H1 (cell line): ENCODE results near the gene LILRB2. TPM values are rescaled to one million over a fixed set of nuclear protein-coding genes. Genes with fewer than 3 reads are reported as not detected.
"Not testable (repeated sequence)": the region's sequence is repeated elsewhere in the genome, so short reads cannot be mapped to it uniquely, and the experiment has no call there.

Experiments
- CTCF ChIA-PET: fragments of 300-600 bp; sonication (Branson Sonifier 250); formaldehyde crosslinking; loops from one replicate; lab custom pipeline; 2021; ENCODE audit not compliant: partially characterized antibody; lab: Charles Lee
- POLR2A ChIA-PET: fragments of 300-600 bp; sonication (Branson Sonifier 250); formaldehyde crosslinking; loops from one replicate; lab custom pipeline; 2021; ENCODE audit warnings: inconsistent platforms; ENCODE audit not compliant: partially characterized antibody; lab: Charles Lee
- DNase-seq, 2 experiments: peaks; one replicate each; pipeline versions ENCODE4 v3.0.0 to v3.0.0-alpha.2; 2010 to 2022; ENCODE audit warnings: low spot score in 2 of 2, low read depth in 1 of 2, mixed read lengths in 1 of 2
- FAIRE-seq: peaks from 2 replicates; lab custom pipeline; 2011; peaks lifted over from hg19 to GRCh38; lab: Jason Lieb, UNC
- H2AFZ ChIP-seq: 2 replicates; pipeline ENCODE4 v1.8.1; 2012; ENCODE audit warnings: low read length, inconsistent platforms
- H2AK5ac ChIP-seq: 2 replicates; pipeline ENCODE4 v1.6.1; 2013; ENCODE audit warnings: low read depth, low read length
- H2BK120ac ChIP-seq: replicated peaks from 2 replicates; pipeline ENCODE3; 2013; ENCODE audit warnings: low read depth, low read length, inconsistent platforms
- H2BK12ac ChIP-seq: 2 replicates; pipeline ENCODE4 v1.6.1; 2013; ENCODE audit warnings: low read depth, low read length
- H2BK15ac ChIP-seq: 2 replicates; pipeline ENCODE4 v1.6.1; 2013; ENCODE audit warnings: low read length
- H2BK20ac ChIP-seq: 2 replicates; pipeline ENCODE4 v1.6.1; 2013; ENCODE audit warnings: low read length
- H2BK5ac ChIP-seq: 2 replicates; pipeline ENCODE4 v1.6.1; 2013; ENCODE audit warnings: low read depth, low read length
- H3K14ac ChIP-seq: 2 replicates; pipeline ENCODE4 v1.6.1; 2013; ENCODE audit warnings: inconsistent platforms; ENCODE audit not compliant: insufficient read length
- H3K18ac ChIP-seq: 2 replicates; pipeline ENCODE4 v1.6.1; 2013; ENCODE audit warnings: low read length; ENCODE audit errors: extremely low read depth
- H3K23ac ChIP-seq: 2 replicates; pipeline ENCODE4 v1.6.1; 2013; ENCODE audit warnings: inconsistent platforms; ENCODE audit not compliant: insufficient read length
- H3K23me2 ChIP-seq: 2 replicates; pipeline ENCODE4 v1.6.1; 2013; ENCODE audit warnings: low read depth, low read length
- H3K27ac ChIP-seq: 2 replicates; pipeline ENCODE4 v1.6.1; 2011; ENCODE audit warnings: low read depth, low read length, inconsistent platforms
- H3K27me3 ChIP-seq, 4 experiments: replicated peaks in 1 of 4; 1 replicate in 1 of 4; 2 replicates in 3 of 4; pipeline versions ENCODE4 v1.6.1 to v1.8.1; 2011 to 2013; ENCODE audit warnings: low read length in 3 of 4, mild to moderate bottlenecking in 3 of 4, inconsistent platforms in 2 of 4, mixed read lengths in 2 of 4, moderate library complexity in 1 of 4; ENCODE audit not compliant: control insufficient read depth in 3 of 4, insufficient read depth in 3 of 4; ENCODE audit errors: extremely low read depth in 1 of 4
- H3K36me3 ChIP-seq, 4 experiments: 2 replicates each; pipeline versions ENCODE4 v1.6.1 to v1.8.1; 2011 to 2013; ENCODE audit warnings: mild to moderate bottlenecking in 4 of 4, low read length in 3 of 4, moderate library complexity in 2 of 4, control low read depth in 1 of 4, inconsistent platforms in 1 of 4; ENCODE audit not compliant: insufficient read depth in 4 of 4, control insufficient read depth in 2 of 4
- H3K4ac ChIP-seq: replicated peaks from 2 replicates; pipeline ENCODE3; 2013; ENCODE audit warnings: low read length, low read depth, mixed read lengths, inconsistent platforms; ENCODE audit not compliant: insufficient read length
- H3K4me1 ChIP-seq, 4 experiments: replicated peaks in 1 of 4; 1 replicate in 1 of 4; 2 replicates in 3 of 4; pipeline versions ENCODE4 v1.6.1 to v1.8.1; 2011 to 2013; ENCODE audit warnings: low read length in 3 of 4, inconsistent platforms in 2 of 4, mixed read lengths in 1 of 4; ENCODE audit not compliant: insufficient read depth in 4 of 4, control insufficient read depth in 3 of 4
- H3K4me2 ChIP-seq, 2 experiments: 2 replicates each; pipeline versions ENCODE4 v1.6.1 to v1.8.1; 2011 to 2013; ENCODE audit warnings: low read depth in 2 of 2, low read length in 2 of 2, control low read depth in 1 of 2, inconsistent platforms in 1 of 2, mild to moderate bottlenecking in 1 of 2; ENCODE audit not compliant: insufficient read depth in 1 of 2
- H3K4me3 ChIP-seq, 4 experiments: fragments of 200-600, 300-600 bp in 1 of 4; sonication (generic), shearing (Covaris generic), sonication (Bioruptor Twin) in 1 of 4; 2 replicates each; pipeline versions ENCODE4 v1.5.1 to v1.8.1; 2011 to 2016; ENCODE audit warnings: low read length in 4 of 4, low read depth in 3 of 4, control low read depth in 2 of 4, inconsistent platforms in 2 of 4, mild to moderate bottlenecking in 2 of 4, mixed read lengths in 1 of 4, moderate library complexity in 1 of 4; ENCODE audit not compliant: insufficient read depth in 2 of 4; ENCODE audit errors: extremely low read depth in 1 of 4
- H3K56ac ChIP-seq: replicated peaks from 2 replicates; pipeline ENCODE3; 2013; ENCODE audit warnings: low read depth, mild to moderate bottlenecking, mixed read lengths, low read length, inconsistent platforms; ENCODE audit not compliant: insufficient read length
- H3K79me1 ChIP-seq: 2 replicates; pipeline ENCODE4 v1.6.1; 2013; ENCODE audit warnings: low read depth, low read length, control low read depth
- H3K79me2 ChIP-seq, 2 experiments: 2 replicates each; pipeline versions ENCODE4 v1.6.1 to v1.8.1; 2012 to 2013; ENCODE audit warnings: low read length in 2 of 2, mild to moderate bottlenecking in 2 of 2, inconsistent platforms in 1 of 2; ENCODE audit not compliant: insufficient read depth in 2 of 2, control insufficient read depth in 1 of 2
- H3K9ac ChIP-seq, 4 experiments: replicated peaks in 1 of 4; 1 replicate in 1 of 4; 2 replicates in 3 of 4; pipeline versions ENCODE4 v1.6.1 to v1.8.1; 2011 to 2013; ENCODE audit warnings: low read depth in 3 of 4, low read length in 3 of 4, control low read depth in 2 of 4, mild to moderate bottlenecking in 2 of 4, moderate library complexity in 2 of 4, inconsistent platforms in 1 of 4; ENCODE audit errors: extremely low read depth in 1 of 4
- H3K9me3 ChIP-seq, 2 experiments: 2 replicates each; pipeline versions ENCODE4 v1.6.1 to v1.8.1; 2012 to 2013; ENCODE audit warnings: mild to moderate bottlenecking in 2 of 2, moderate library complexity in 2 of 2, control low read depth in 1 of 2, inconsistent platforms in 1 of 2, low read depth in 1 of 2, low read length in 1 of 2, mixed read lengths in 1 of 2; ENCODE audit not compliant: insufficient read depth in 2 of 2
- H4K20me1 ChIP-seq, 2 experiments: replicated peaks in 1 of 2; 2 replicates each; pipeline versions ENCODE3 to v1.8.1; 2011 to 2013; ENCODE audit warnings: inconsistent platforms in 2 of 2, low read length in 2 of 2, mild to moderate bottlenecking in 1 of 2; ENCODE audit not compliant: insufficient read depth in 2 of 2, control insufficient read depth in 1 of 2
- H4K5ac ChIP-seq: 2 replicates; pipeline ENCODE4 v1.6.1; 2013; ENCODE audit warnings: low read length, low read depth, mixed read lengths, inconsistent platforms; ENCODE audit not compliant: insufficient read length
- H4K8ac ChIP-seq: 2 replicates; pipeline ENCODE4 v1.8.0; 2013; ENCODE audit warnings: mild to moderate bottlenecking, moderate library complexity, low read length, inconsistent platforms; ENCODE audit not compliant: insufficient read depth; ENCODE audit errors: extremely low read depth
- H4K91ac ChIP-seq: replicated peaks from 2 replicates; pipeline ENCODE3; 2013; ENCODE audit warnings: low read length, mixed read lengths, inconsistent platforms; ENCODE audit not compliant: insufficient read length
- WGBS, 2 experiments: shearing (Covaris generic) in 1 of 2; methylation state at CpG; one replicate each; pipeline versions ENCODE4 v1.1.6 to v1.1.7; 2013 to 2015; ENCODE audit warnings: low lambda C conversion rate in 2 of 2, mixed read lengths in 2 of 2, inconsistent platforms in 1 of 2, low coverage in 1 of 2, missing lambda C conversion rate in 1 of 2; ENCODE audit not compliant: insufficient replicate concordance in 2 of 2, insufficient coverage in 1 of 2, insufficient read length in 1 of 2; ENCODE audit errors: extremely low coverage in 1 of 2, missing lambda C conversion rate in 1 of 2; 5-methylcytosine and 5-hydroxymethylcytosine counted together
- polyA plus RNA-seq, 7 experiments: library from polyadenylated mRNA; depleted of rRNA in 3 of 7; stranded (reverse) in 5 of 7; unstranded in 2 of 7; fragments of >200 nt in 5 of 7; fragments of 200-250 nt in 2 of 7; gene quantifications; 1 replicate in 5 of 7; 2 replicates in 1 of 7; 4 replicates in 1 of 7; pipeline versions ENCODE4 v1.2.1 to v1.2.3, GENCODE V29; 2011 to 2013; ENCODE audit warnings: missing spikeins in 2 of 7, mixed read lengths in 2 of 7
- total RNA-seq: library from RNA; stranded (reverse); fragmentation: NEBNext Ultra II Directional; extraction: Animal tissue kit (Norgen Biotek cat#: 25700); gene quantifications from 2 replicates; pipeline ENCODE4 v1.2.1, GENCODE V29; 2021

LILRB2 gene
- total and polyA plus RNA-seq, 2 of the 8 experiments (the other 6 are each of a cell fraction or from before 2014, with no cell fraction given), result not detected

DNA sequence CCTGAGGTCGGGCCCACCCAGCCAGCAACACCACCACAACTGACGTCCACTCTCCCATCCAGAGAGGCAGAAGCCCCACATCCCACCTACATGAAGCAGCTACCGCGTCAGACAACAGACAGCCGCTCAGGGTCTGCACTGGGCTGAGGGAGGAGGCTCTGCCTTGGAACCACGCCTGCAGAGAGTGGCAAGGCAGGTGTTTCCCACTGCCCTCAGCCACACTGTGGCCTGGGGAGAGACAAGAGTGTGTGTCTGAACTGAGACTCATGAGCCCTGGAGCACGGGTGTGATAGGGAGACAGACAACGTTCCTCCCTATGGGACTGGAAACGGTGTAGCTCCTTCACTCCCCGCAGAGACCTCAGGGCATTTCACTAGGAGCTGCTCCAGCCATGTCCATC, 5.4 kb upstream of the LILRB2 start:
- H3K56ac ChIP-seq, H3K23ac ChIP-seq, H3K18ac ChIP-seq, DNase-seq, H2BK20ac ChIP-seq, H3K14ac ChIP-seq, H4K91ac ChIP-seq, H2BK12ac ChIP-seq, H2BK120ac ChIP-seq, H2BK5ac ChIP-seq, H2AFZ ChIP-seq, H4K5ac ChIP-seq, H3K4me3 ChIP-seq, H3K27ac ChIP-seq, H3K36me3 ChIP-seq, H3K9me3 ChIP-seq, H4K20me1 ChIP-seq, FAIRE-seq, CTCF ChIA-PET, H2BK15ac ChIP-seq, H3K4ac ChIP-seq, H3K79me2 ChIP-seq, H2AK5ac ChIP-seq, H3K27me3 ChIP-seq, H3K9ac ChIP-seq, H3K79me1 ChIP-seq, H4K8ac ChIP-seq, H3K23me2 ChIP-seq, H3K4me2 ChIP-seq, H3K4me1 ChIP-seq: not testable (repeated sequence)
- POLR2A ChIA-PET, result interaction anchor here (1.4 kb wide), 1 partner anchor 85 kb away, joined by 3 read pairs; the partner anchor contains the start of gene RPS9
- 86% methylated on average over 4 of the region's 10 CpGs; no CpG with 5 or more reads in 1 of the 2 experiments for WGBS, 2 experiments

DNA sequence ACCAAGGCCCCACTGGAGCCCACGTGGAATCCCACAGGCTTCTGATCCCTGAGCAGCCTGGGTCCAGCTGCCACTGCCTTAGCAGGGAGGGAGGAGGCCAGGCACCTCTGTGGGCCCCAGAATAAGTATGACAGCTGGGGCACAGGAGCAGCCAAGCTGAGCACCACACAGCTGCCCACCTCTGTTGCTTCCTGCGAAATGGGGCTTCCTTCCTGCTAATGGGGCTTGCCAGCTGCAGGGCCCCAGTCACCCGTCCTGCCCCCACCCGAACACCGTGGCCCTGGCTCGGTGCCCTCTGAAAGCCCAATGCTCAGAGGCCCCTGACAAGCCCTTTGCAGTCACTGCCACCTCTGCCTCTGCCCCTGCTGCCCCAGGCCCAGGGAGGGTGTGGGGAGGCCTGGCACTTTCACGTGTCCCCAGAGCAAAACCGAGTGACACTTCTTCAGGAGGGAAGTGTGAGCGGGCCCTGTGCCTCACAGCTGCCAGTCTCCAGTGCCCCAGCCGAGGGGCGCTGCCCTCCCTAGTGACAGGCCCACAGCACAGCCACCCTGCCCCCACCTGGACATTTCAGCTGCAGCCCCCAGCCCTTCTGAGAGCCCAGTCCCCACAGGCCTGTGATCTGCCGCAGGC, 4.6 kb upstream of the LILRB2 start:
- H3K4me1 ChIP-seq, H2BK120ac ChIP-seq, H2AFZ ChIP-seq, H3K4ac ChIP-seq, H3K23me2 ChIP-seq, H4K20me1 ChIP-seq, H4K5ac ChIP-seq, H3K27me3 ChIP-seq, H4K91ac ChIP-seq, H3K14ac ChIP-seq, H3K79me1 ChIP-seq, H3K4me2 ChIP-seq, H2BK5ac ChIP-seq, H3K4me3 ChIP-seq, H3K56ac ChIP-seq, H3K9me3 ChIP-seq, H2AK5ac ChIP-seq, DNase-seq, H2BK15ac ChIP-seq, H3K23ac ChIP-seq, H3K9ac ChIP-seq, H3K36me3 ChIP-seq, POLR2A ChIA-PET, H3K79me2 ChIP-seq, H3K27ac ChIP-seq, H2BK20ac ChIP-seq, H4K8ac ChIP-seq, FAIRE-seq, H3K18ac ChIP-seq, CTCF ChIA-PET, H2BK12ac ChIP-seq: not testable (repeated sequence)
- WGBS, 2 experiments, result 71% methylated on average over 10 of the region's 12 CpGs; no CpG with 5 or more reads in 1 of the 2 experiments
